ENCODE results near the gene GADD45B.

Gene GADD45B

GRCh38 chr19:2475702-2476450 is at the start of gene GADD45B:
GADD45B (plus strand) TSS chr19:2476127; CDS start chr19:2476359, 232 bp downstream.
- DNase-seq (ENCODE audit: low read depth, low spot score): peak; percentile 97

GRCh38 chr19:2426611-2427428 is 49.1 kb upstream of the GADD45B start:
- peak; percentile 80 for DNase-seq (ENCODE audit: low read depth, low spot score)

- peak; percentile 99 for DNase-seq (ENCODE audit: low read depth, low spot score)
Observed at GRCh38 chr19:2427429-2428320, 48.3 kb upstream of the GADD45B start, which contains the start of gene TIMM13. TIMM13 (minus strand) TSS chr19:2427586; CDS start chr19:2427533, 53 bp downstream.

GRCh38 chr19:2428321-2428690 is 47.6 kb upstream of the GADD45B start:
- peak; percentile 79 for DNase-seq (ENCODE audit: low read depth, low spot score)

- peak; percentile 44 for DNase-seq (ENCODE audit: low read depth, low spot score)
Observed at GRCh38 chr19:2428756-2429711, 46.9 kb upstream of the GADD45B start.

- DNase-seq (ENCODE audit: low read depth, low spot score): peak; percentile 56
Observed at GRCh38 chr19:2429917-2430535, 45.9 kb upstream of the GADD45B start.

DNA sequence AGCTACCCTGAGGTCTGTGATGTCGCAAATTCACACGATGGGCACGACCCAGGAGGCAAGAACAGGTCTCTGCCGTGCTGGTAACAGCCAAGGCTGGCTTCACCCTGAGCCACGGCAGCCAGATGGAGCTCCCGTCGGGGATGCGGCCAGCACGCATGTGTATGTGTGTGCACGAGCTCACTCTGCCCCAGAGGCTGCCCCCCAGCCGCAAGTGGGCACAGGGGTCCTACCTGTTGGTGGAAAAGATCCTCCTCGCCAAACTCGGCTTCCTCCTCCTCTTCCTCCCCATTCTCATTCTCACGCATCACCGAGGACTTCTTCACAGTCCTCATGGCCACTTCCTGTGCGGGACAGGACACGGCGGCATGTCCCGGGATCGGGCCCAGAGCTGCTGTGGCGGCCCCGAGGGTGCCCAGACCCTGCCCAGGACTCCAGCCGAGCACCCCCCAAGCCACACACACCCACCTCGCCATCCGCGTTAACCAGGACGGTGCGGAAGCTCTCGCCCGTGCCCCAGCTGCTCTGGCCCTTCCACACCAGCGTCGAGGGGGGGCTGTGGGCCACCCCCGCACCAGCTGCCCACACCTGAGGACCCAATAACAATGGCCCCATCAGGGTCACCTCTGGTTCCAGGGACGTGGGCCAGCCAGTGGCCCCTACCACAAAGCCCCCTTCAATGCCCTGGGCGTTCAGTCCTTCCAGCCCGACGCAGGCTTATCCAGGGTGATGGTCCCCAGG is 44.4 kb upstream of the GADD45B start:
- DNase-seq (ENCODE audit: low read depth, low spot score): no peak

- DNase-seq (ENCODE audit: low read depth, low spot score): no peak
Observed at GRCh38 chr19:2432131-2432848, 43.6 kb upstream of the GADD45B start.

GRCh38 chr19:2433854-2434253 is 42.1 kb upstream of the GADD45B start:
- no peak for DNase-seq (ENCODE audit: low read depth, low spot score)

GRCh38 chr19:2434267-2434666 is 41.7 kb upstream of the GADD45B start:
- no peak for DNase-seq (ENCODE audit: low read depth, low spot score)

DNA sequence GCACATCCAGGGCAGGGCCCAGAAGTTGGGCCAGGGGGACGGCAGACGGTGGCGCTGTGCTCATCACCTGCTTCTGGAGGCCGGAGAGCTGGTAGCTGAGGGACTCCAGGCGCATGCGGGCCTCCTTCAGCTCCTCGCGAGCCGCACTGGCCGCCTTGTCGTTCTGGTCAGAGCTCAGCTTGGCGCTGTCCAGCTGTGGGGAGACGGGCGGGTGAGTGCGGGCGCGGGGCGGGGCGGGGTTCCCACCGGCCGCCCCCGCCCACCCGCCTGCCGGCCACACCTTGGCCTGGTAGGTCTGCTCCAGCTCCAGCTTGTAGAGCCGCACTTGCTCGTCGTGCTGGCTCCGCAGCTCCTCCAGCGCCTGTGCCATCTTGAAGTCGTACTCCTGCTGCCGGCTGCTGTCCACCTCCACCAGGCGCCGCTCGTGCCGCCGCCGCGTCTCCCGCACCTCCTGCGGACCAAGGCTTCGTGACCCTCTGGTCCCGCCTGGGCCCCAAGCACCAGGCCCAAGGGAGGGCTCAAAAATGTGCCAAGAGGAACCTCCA is 41.1 kb upstream of the GADD45B start:
- no peak for DNase-seq (ENCODE audit: low read depth, low spot score)

GRCh38 chr19:2436384-2436783 is 39.5 kb upstream of the GADD45B start:
- no peak for DNase-seq (ENCODE audit: low read depth, low spot score)

DNA sequence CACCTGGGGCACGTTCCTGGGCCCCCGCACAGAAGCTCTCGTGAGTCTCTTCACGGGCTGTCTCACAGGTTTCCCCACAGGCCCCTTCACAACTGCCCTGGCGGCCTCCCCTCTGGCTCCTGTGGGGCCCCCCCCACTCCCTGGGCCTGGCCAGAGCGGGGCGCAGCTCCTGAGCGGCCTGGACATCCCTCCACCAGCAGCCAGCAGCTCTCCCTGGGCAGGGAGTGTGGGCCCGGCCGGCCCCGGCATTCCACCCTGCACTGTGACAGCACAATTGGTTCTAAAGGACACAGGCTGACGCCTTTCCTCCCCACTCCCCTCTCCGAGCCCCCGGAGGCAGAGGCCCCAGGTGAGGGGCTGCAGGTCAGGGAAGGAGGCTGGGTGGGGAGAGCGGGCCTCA is 39.0 kb upstream of the GADD45B start:
- DNase-seq (ENCODE audit: low read depth, low spot score): no peak

GRCh38 chr19:2438178-2438577 is 37.7 kb upstream of the GADD45B start:
- DNase-seq (ENCODE audit: low read depth, low spot score): no peak

DNA sequence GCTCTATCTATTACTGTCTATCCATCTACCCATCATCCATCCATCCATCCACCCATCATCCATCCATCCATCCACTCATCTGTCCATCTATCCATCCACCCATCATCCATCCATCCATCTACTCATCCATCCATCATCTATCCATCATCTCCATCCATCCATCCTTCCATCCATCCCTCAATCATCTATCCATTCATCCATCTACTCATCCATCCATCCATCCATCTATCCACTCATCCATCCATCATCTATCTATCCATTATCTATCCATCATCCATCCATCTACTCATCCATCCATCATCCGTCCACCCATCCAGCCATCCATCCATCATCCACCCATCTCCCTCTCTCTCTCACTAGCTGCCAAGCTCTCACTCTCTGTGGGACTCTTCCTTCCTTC is 35.4 kb upstream of the GADD45B start:
- no peak for DNase-seq (ENCODE audit: low read depth, low spot score)

- DNase-seq (ENCODE audit: low read depth, low spot score): no peak
Observed at GRCh38 chr19:2441096-2441752, 34.7 kb upstream of the GADD45B start.

DNA sequence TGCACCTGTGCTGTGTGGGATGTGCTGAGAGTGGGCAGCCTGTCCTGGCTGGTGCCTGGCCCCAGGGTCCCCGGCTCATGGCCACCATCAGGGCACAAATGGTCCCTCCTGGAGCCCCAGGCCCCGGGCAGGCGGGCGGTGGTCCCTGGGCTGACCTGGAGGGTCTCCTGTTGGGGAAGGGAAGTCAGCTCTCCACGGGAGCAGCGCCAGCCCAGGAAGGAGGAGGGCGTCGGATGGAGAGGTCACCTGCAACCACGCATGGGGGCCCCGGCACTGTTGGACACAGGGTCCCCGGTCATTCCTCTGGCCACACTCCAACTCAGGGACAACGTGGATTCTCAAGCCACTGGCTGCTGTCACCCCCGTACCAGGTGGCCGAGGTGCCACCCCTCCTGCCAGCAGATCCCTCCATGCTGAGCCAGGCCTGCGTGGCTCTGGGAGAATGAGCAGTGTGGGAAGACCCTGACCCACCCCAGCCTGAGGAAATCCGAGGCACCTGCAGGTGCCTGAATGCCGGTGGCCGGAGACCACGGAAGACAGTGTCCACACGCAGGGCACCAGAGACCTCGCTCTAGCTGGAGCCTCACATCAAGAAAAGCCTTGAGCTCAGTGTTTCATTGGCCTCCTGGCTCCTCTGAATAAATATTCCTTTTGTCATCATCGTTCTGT is 32.7 kb upstream of the GADD45B start:
- DNase-seq (ENCODE audit: low read depth, low spot score): no peak

Data from ELF-1 (cell line).